OCI-LY3 (cell line): ENCODE measurements around the gene EPX.

Experiments used
- H2AFZ ChIP-seq: fragments of 200-600, 300-600 bp; shearing (Covaris generic); 2 replicates; pipeline ENCODE4 v1.6.0; 2014; ENCODE audit warnings: antibody characterized with exemption, low read depth, low read length
- H3K27ac ChIP-seq: fragments of 200-600, 300-600 bp; sonication (generic); 2 replicates; pipeline ENCODE4 v1.5.1; 2014; ENCODE audit warnings: mild to moderate bottlenecking, low read length, moderate library complexity, mixed read lengths
- H3K27me3 ChIP-seq: fragments of 200-600, 300-600 bp; sonication (generic); 2 replicates; pipeline ENCODE4 v1.6.1; 2014; ENCODE audit warnings: low read depth, low read length, mixed read lengths
- H3K36me3 ChIP-seq: fragments of 200-600, 300-600 bp; sonication (generic); replicated peaks from 2 replicates; pipeline ENCODE3; 2014; ENCODE audit warnings: low read depth, low read length, mixed read lengths
- H3K4me1 ChIP-seq: fragments of 300-600, 200-600 bp; sonication (generic); 2 replicates; pipeline ENCODE4 v1.6.1; 2014; ENCODE audit warnings: low read length, mixed read lengths
- H3K4me2 ChIP-seq: fragments of 200-600, 300-600 bp; sonication (generic); 2 replicates; pipeline ENCODE4 v1.6.1; 2014; ENCODE audit warnings: low read length, mixed read lengths
- H3K4me3 ChIP-seq: fragments of 300-600, 200-600 bp; sonication (generic); 2 replicates; pipeline ENCODE4 v1.5.1; 2014; ENCODE audit warnings: antibody characterized with exemption, mild to moderate bottlenecking, low read length, moderate library complexity
- H3K79me2 ChIP-seq: fragments of 300-600, 200-600 bp; shearing (Covaris generic); 2 replicates; pipeline ENCODE4 v1.6.1; 2014; ENCODE audit warnings: mild to moderate bottlenecking, low read length, mixed read lengths
- H3K9ac ChIP-seq: fragments of 300-600, 200-600 bp; shearing (Covaris generic); 2 replicates; pipeline ENCODE4 v1.6.0; 2014; ENCODE audit warnings: mild to moderate bottlenecking, low read length, moderate library complexity
- H3K9me3 ChIP-seq: fragments of 200-600, 300-600 bp; shearing (Covaris generic); 2 replicates; pipeline ENCODE4 v1.6.1; 2014; ENCODE audit warnings: low read length, mixed read lengths; ENCODE audit not compliant: insufficient read depth
- H4K20me1 ChIP-seq: fragments of 200-600, 300-600 bp; sonication (generic); 2 replicates; pipeline ENCODE4 v1.6.1; 2016; ENCODE audit warnings: low read length, mixed read lengths; ENCODE audit not compliant: insufficient read depth
- CTCF ChIP-seq: fragments of 200-600, 300-600 bp; sonication (generic); IDR thresholded peaks from 2 replicates; pipeline ENCODE4 v1.5.1; 2014; ENCODE audit warnings: antibody characterized with exemption, low read length, low read depth
- EZH2phosphoT487 ChIP-seq: fragments of 200-600 bp; shearing (Covaris generic); IDR thresholded peaks from 2 replicates; pipeline ENCODE4 v1.6.1; 2018; ENCODE audit warnings: antibody characterized with exemption, mixed run types, low read depth

The EPX gene

GRCh38 chr17:58239987-58240386, 47.5 kb downstream of the EPX start:
- no peaks in the 10 kb centered on the region for H3K9me3 ChIP-seq
- H3K4me2 ChIP-seq, result no peak overlapping the region
- no peak overlapping the region for H3K9ac ChIP-seq
- no peaks in the 10 kb centered on the region for H3K79me2 ChIP-seq
- no peak for TF ChIP-seq EZH2phosphoT487
- TF ChIP-seq CTCF, result no peak
- H3K4me1 ChIP-seq, result peaks cover 15% of the 10 kb centered on the region
- no peaks in the 10 kb centered on the region for H3K36me3 ChIP-seq
- no peak overlapping the region for H2AFZ ChIP-seq
- no peak overlapping the region for H3K4me3 ChIP-seq
- peaks cover 98% of the 10 kb centered on the region for H3K27me3 ChIP-seq
- H3K27ac ChIP-seq, result no peak overlapping the region
- H4K20me1 ChIP-seq, result peaks cover 9% of the 10 kb centered on the region; the same call in 1 of the 2 replicates

- no peak overlapping the region for H2AFZ ChIP-seq
- H3K4me3 ChIP-seq, result no peak overlapping the region
- no peak overlapping the region for H3K27ac ChIP-seq
- no peaks in the 10 kb centered on the region for H3K79me2 ChIP-seq
- H3K4me1 ChIP-seq, result peaks cover 15% of the 10 kb centered on the region
- peaks cover 9% of the 10 kb centered on the region; the same call in 1 of the 2 replicates for H4K20me1 ChIP-seq
- H3K9me3 ChIP-seq, result no peaks in the 10 kb centered on the region
- no peak for TF ChIP-seq CTCF
- TF ChIP-seq EZH2phosphoT487, result no peak
- H3K9ac ChIP-seq, result no peak overlapping the region
- peaks cover 95% of the 10 kb centered on the region for H3K27me3 ChIP-seq
- no peaks in the 10 kb centered on the region for H3K36me3 ChIP-seq
- peak overlapping the region; percentile 12 for H3K4me2 ChIP-seq
These were observed 49.8 kb downstream of the EPX start for GRCh38 chr17:58242171-58242784.

- H3K27ac ChIP-seq, result no peak overlapping the region
- H3K4me1 ChIP-seq, result peaks cover 22% of the 10 kb centered on the region
- H3K9me3 ChIP-seq, result no peaks in the 10 kb centered on the region
- H3K36me3 ChIP-seq, result no peaks in the 10 kb centered on the region
- no peak overlapping the region for H2AFZ ChIP-seq
- H4K20me1 ChIP-seq, result peaks cover 9% of the 10 kb centered on the region; the same call in 1 of the 2 replicates
- no peak overlapping the region for H3K4me2 ChIP-seq
- peaks cover 86% of the 10 kb centered on the region for H3K27me3 ChIP-seq
- no peak overlapping the region for H3K4me3 ChIP-seq
- H3K9ac ChIP-seq, result no peak overlapping the region
- no peaks in the 10 kb centered on the region for H3K79me2 ChIP-seq
- no peak for TF ChIP-seq CTCF
- no peak for TF ChIP-seq EZH2phosphoT487
These were observed 52.4 kb downstream of the EPX start for GRCh38 chr17:58244963-58245362.

- no peaks in the 10 kb centered on the region for H3K36me3 ChIP-seq
- H2AFZ ChIP-seq, result no peak overlapping the region
- peaks cover 85% of the 10 kb centered on the region for H3K27me3 ChIP-seq
- H3K4me1 ChIP-seq, result peaks cover 23% of the 10 kb centered on the region
- no peak overlapping the region for H3K4me3 ChIP-seq
- peaks cover 9% of the 10 kb centered on the region; the same call in 1 of the 2 replicates for H4K20me1 ChIP-seq
- no peak overlapping the region for H3K27ac ChIP-seq
- no peak overlapping the region for H3K4me2 ChIP-seq
- TF ChIP-seq EZH2phosphoT487 (no peak), CTCF (no peak)
- H3K9ac ChIP-seq, result no peak overlapping the region
- no peaks in the 10 kb centered on the region for H3K9me3 ChIP-seq
- H3K79me2 ChIP-seq, result no peaks in the 10 kb centered on the region
These were observed 53.0 kb downstream of the EPX start for GRCh38 chr17:58245428-58246103.
